ENCODE data around the gene RSPO4.
"Not testable (repeated sequence)": the region's sequence is repeated elsewhere in the genome, so short reads cannot be mapped to it uniquely, and the experiment has no call there.

The RSPO4 gene

GRCh38 chr20:1003920-1004697 is 2.0 kb upstream of the RSPO4 start:
- DNase-seq, result no peak

- DNase-seq, result no peak
Measured at GRCh38 chr20:1002682-1003561, 811 bp upstream of the RSPO4 start.

- DNase-seq, result no peak
Measured at GRCh38 chr20:1001116-1001515, 995 bp downstream of the RSPO4 start.

GRCh38 chr20:998231-998830 is 3.8 kb downstream of the RSPO4 start:
- no peak for DNase-seq

- DNase-seq, result no peak
Measured at GRCh38 chr20:997486-997885, 4.6 kb downstream of the RSPO4 start.

- no peak for DNase-seq
Measured at GRCh38 chr20:997016-997415, 5.1 kb downstream of the RSPO4 start.

- DNase-seq, result no peak
Measured at GRCh38 chr20:995170-995569, 6.9 kb downstream of the RSPO4 start.

- DNase-seq, result no peak
Measured at GRCh38 chr20:992801-993535, 9.1 kb downstream of the RSPO4 start.

GRCh38 chr20:991850-992249 is 10.3 kb downstream of the RSPO4 start:
- DNase-seq, result no peak

- DNase-seq, result no peak
Measured at GRCh38 chr20:990293-990959, 11.7 kb downstream of the RSPO4 start.

GRCh38 chr20:988272-988671 is 13.8 kb downstream of the RSPO4 start:
- DNase-seq, result no peak

GRCh38 chr20:987677-988076 is 14.4 kb downstream of the RSPO4 start:
- DNase-seq, result no peak

- no peak for DNase-seq
Measured at GRCh38 chr20:986733-987355, 15.3 kb downstream of the RSPO4 start.

- DNase-seq, result not testable (repeated sequence)
Measured at GRCh38 chr20:984994-985393, 17.1 kb downstream of the RSPO4 start.

- no peak for DNase-seq
Measured at GRCh38 chr20:982754-983153, 19.4 kb downstream of the RSPO4 start.

- no peak for DNase-seq
Measured at GRCh38 chr20:977021-977420, 25.1 kb downstream of the RSPO4 start.

- DNase-seq, result no peak
Measured at GRCh38 chr20:976033-976432, 26.1 kb downstream of the RSPO4 start.

- DNase-seq, result no peak
Measured at GRCh38 chr20:973785-974194, 28.3 kb downstream of the RSPO4 start.

GRCh38 chr20:972256-972655 is 29.9 kb downstream of the RSPO4 start:
- no peak for DNase-seq

GRCh38 chr20:971346-971745 is 30.8 kb downstream of the RSPO4 start:
- no peak for DNase-seq

GRCh38 chr20:969868-970267 is 32.2 kb downstream of the RSPO4 start:
- DNase-seq, result no peak

Measured in GOT3 (cell line).